Trophoblast cell (in vitro differentiated cells and primary cell): ENCODE data around the gene NRXN3.

ENCODE experiments used
- DNase-seq, 2 donors: peaks; one replicate each; pipeline ENCODE4 v3.0.0-alpha.2; 2016
- H2AFZ ChIP-seq: 2 replicates; pipeline ENCODE4 v1.6.1; 2013; ENCODE audit warnings: low read length, moderate library complexity, mild to moderate bottlenecking; ENCODE audit not compliant: insufficient read depth, poor library complexity
- H2AK5ac ChIP-seq: 2 replicates; pipeline ENCODE4 v1.6.1; 2013; ENCODE audit warnings: mild to moderate bottlenecking, low read length
- H2BK120ac ChIP-seq: 2 replicates; pipeline ENCODE4 v1.6.1; 2013; ENCODE audit warnings: low read length, mild to moderate bottlenecking, moderate library complexity; ENCODE audit not compliant: insufficient read depth, poor library complexity
- H2BK12ac ChIP-seq: 2 replicates; pipeline ENCODE4 v1.6.1; 2013; ENCODE audit warnings: mild to moderate bottlenecking, low read length, moderate library complexity
- H2BK5ac ChIP-seq: 2 replicates; pipeline ENCODE4 v1.6.1; 2013; ENCODE audit warnings: low read length, low read depth, moderate library complexity, mild to moderate bottlenecking; ENCODE audit not compliant: poor library complexity
- H3K14ac ChIP-seq: 2 replicates; pipeline ENCODE4 v1.6.1; 2013; ENCODE audit warnings: mild to moderate bottlenecking, low read length
- H3K18ac ChIP-seq: 2 replicates; pipeline ENCODE4 v1.6.1; 2013; ENCODE audit warnings: mild to moderate bottlenecking, low read length
- H3K23ac ChIP-seq: 2 replicates; pipeline ENCODE4 v1.6.1; 2013; ENCODE audit warnings: low read length
- H3K27ac ChIP-seq: 2 replicates; pipeline ENCODE4 v1.5.1; 2013; ENCODE audit warnings: low read depth, mild to moderate bottlenecking, inconsistent platforms, low read length, moderate library complexity
- H3K27me3 ChIP-seq: 2 replicates; pipeline ENCODE4 v1.6.1; 2013; ENCODE audit warnings: inconsistent platforms, mild to moderate bottlenecking, low read length, moderate library complexity; ENCODE audit not compliant: insufficient read depth
- H3K36me3 ChIP-seq, 2 experiments: 1 replicate in 1 of 2; 2 replicates in 1 of 2; pipeline ENCODE4 v1.6.1; 2013; ENCODE audit warnings: low read length in 2 of 2, mild to moderate bottlenecking in 2 of 2, moderate library complexity in 1 of 2; ENCODE audit not compliant: insufficient read depth in 2 of 2, control insufficient read depth in 1 of 2
- H3K4ac ChIP-seq: 2 replicates; pipeline ENCODE4 v1.6.1; 2013; ENCODE audit warnings: low read depth, mild to moderate bottlenecking, low read length, moderate library complexity
- H3K4me1 ChIP-seq, 2 experiments: 1 replicate in 1 of 2; 2 replicates in 1 of 2; pipeline ENCODE4 v1.6.1; 2013; ENCODE audit warnings: low read length in 2 of 2, mild to moderate bottlenecking in 2 of 2, moderate library complexity in 1 of 2; ENCODE audit not compliant: insufficient read depth in 2 of 2, control insufficient read depth in 1 of 2
- H3K4me2 ChIP-seq: 2 replicates; pipeline ENCODE4 v1.6.1; 2013; ENCODE audit warnings: inconsistent platforms, mild to moderate bottlenecking, low read length, moderate library complexity
- H3K4me3 ChIP-seq: 2 replicates; pipeline ENCODE4 v1.5.1; 2013; ENCODE audit warnings: mild to moderate bottlenecking, low read depth, low read length, inconsistent platforms
- H3K79me1 ChIP-seq: one replicate; pipeline ENCODE4 v1.6.1; 2013; ENCODE audit warnings: low read length
- H3K79me2 ChIP-seq: 2 replicates; pipeline ENCODE4 v1.6.1; 2013; ENCODE audit warnings: low read length, mild to moderate bottlenecking; ENCODE audit not compliant: control insufficient read depth, insufficient read depth, poor library complexity
- H3K9ac ChIP-seq: 2 replicates; pipeline ENCODE4 v1.6.1; 2013; ENCODE audit warnings: mild to moderate bottlenecking, low read length
- H3K9me3 ChIP-seq: 2 replicates; pipeline ENCODE4 v1.6.1; 2013; ENCODE audit warnings: low read depth, mild to moderate bottlenecking, control low read depth, inconsistent platforms, low read length; ENCODE audit not compliant: insufficient read depth
- H4K12ac ChIP-seq: 2 replicates; pipeline ENCODE4 v1.6.1; 2013; ENCODE audit warnings: low read depth, mild to moderate bottlenecking, low read length, moderate library complexity
- H4K8ac ChIP-seq: 2 replicates; pipeline ENCODE4 v1.6.1; 2013; ENCODE audit warnings: low read depth, mild to moderate bottlenecking, low read length, moderate library complexity
- H4K91ac ChIP-seq: one replicate; pipeline ENCODE4 v1.6.1; 2013; ENCODE audit warnings: low read depth, mild to moderate bottlenecking, low read length, moderate library complexity
- WGBS: extraction: QIAGEN DNeasy Blood & Tissue Kit; methylation state at CpG from one replicate; pipeline ENCODE4 v1.1.7; 2013; ENCODE audit warnings: missing lambda C conversion rate; ENCODE audit not compliant: insufficient read length, insufficient coverage; ENCODE audit errors: extremely low coverage; 5-methylcytosine and 5-hydroxymethylcytosine counted together

Gene NRXN3

GRCh38 chr14:79040790-79041189 lies 870.6 kb downstream of the NRXN3 start:
- H4K8ac ChIP-seq = no peak overlapping the region
- peaks cover 0 to 2% of the 10 kb centered on the region in 2 experiments for H3K4me1 ChIP-seq
- no peaks in the 10 kb centered on the region for H3K36me3 ChIP-seq
- H2BK12ac ChIP-seq = no peak overlapping the region
- H3K4me2 ChIP-seq = no peak overlapping the region
- no peak overlapping the region for H2AK5ac ChIP-seq
- H3K27me3 ChIP-seq = no peaks in the 10 kb centered on the region
- H3K79me1 ChIP-seq = no peaks in the 10 kb centered on the region
- no peaks in the 10 kb centered on the region for H3K79me2 ChIP-seq
- H3K27ac ChIP-seq = no peak overlapping the region
- no peak overlapping the region for H3K9ac ChIP-seq
- DNase-seq = peak; percentile 12 to 40
- no CpG with 5 or more reads among the region's 1 CpG for WGBS
- no peak overlapping the region for H4K91ac ChIP-seq
- no peak overlapping the region for H3K4ac ChIP-seq
- H2BK5ac ChIP-seq = no peak overlapping the region
- H3K14ac ChIP-seq = no peak overlapping the region
- no peak overlapping the region for H3K18ac ChIP-seq
- H2AFZ ChIP-seq = no peak overlapping the region
- H3K23ac ChIP-seq = no peak overlapping the region
- no peak overlapping the region for H2BK120ac ChIP-seq
- H3K4me3 ChIP-seq = no peak overlapping the region
- H4K12ac ChIP-seq = no peak overlapping the region
- H3K9me3 ChIP-seq = no peaks in the 10 kb centered on the region

- H3K4me2 ChIP-seq = no peak overlapping the region
- peaks cover 0 to 2% of the 10 kb centered on the region in 2 experiments for H3K4me1 ChIP-seq
- H3K14ac ChIP-seq = no peak overlapping the region
- no peaks in the 10 kb centered on the region for H3K27me3 ChIP-seq
- no peaks in the 10 kb centered on the region for H3K79me2 ChIP-seq
- no peak overlapping the region for H3K23ac ChIP-seq
- H4K8ac ChIP-seq = no peak overlapping the region
- H3K27ac ChIP-seq = no peak overlapping the region
- no peak for DNase-seq
- H3K36me3 ChIP-seq = no peaks in the 10 kb centered on the region
- H2BK12ac ChIP-seq = no peak overlapping the region
- no peak overlapping the region for H4K91ac ChIP-seq
- H2BK5ac ChIP-seq = no peak overlapping the region
- no peak overlapping the region for H3K9ac ChIP-seq
- no peak overlapping the region for H4K12ac ChIP-seq
- H3K18ac ChIP-seq = no peak overlapping the region
- H2BK120ac ChIP-seq = no peak overlapping the region
- no peak overlapping the region for H3K4me3 ChIP-seq
- no peaks in the 10 kb centered on the region for H3K9me3 ChIP-seq
- H3K79me1 ChIP-seq = no peaks in the 10 kb centered on the region
- no CpG with 5 or more reads among the region's 7 CpGs for WGBS
- no peak overlapping the region for H2AK5ac ChIP-seq
- no peak overlapping the region for H3K4ac ChIP-seq
- H2AFZ ChIP-seq = no peak overlapping the region
Observed at GRCh38 chr14:79043194-79043889, 873.2 kb downstream of the NRXN3 start.

- H2AFZ ChIP-seq = no peak overlapping the region
- H3K27ac ChIP-seq = no peak overlapping the region
- H3K4ac ChIP-seq = no peak overlapping the region
- no peak overlapping the region for H2BK5ac ChIP-seq
- H3K23ac ChIP-seq = no peak overlapping the region
- WGBS = no CpG with 5 or more reads among the region's 8 CpGs
- no peak overlapping the region for H4K12ac ChIP-seq
- H3K14ac ChIP-seq = no peak overlapping the region
- no peaks in the 10 kb centered on the region for H3K79me2 ChIP-seq
- H3K36me3 ChIP-seq = no peaks in the 10 kb centered on the region
- H4K91ac ChIP-seq = no peak overlapping the region
- no peaks in the 10 kb centered on the region for H3K27me3 ChIP-seq
- no peak overlapping the region for H2BK12ac ChIP-seq
- no peak overlapping the region for H3K9ac ChIP-seq
- no peak overlapping the region for H3K18ac ChIP-seq
- H3K9me3 ChIP-seq = no peaks in the 10 kb centered on the region
- H3K4me3 ChIP-seq = no peak overlapping the region
- no peak overlapping the region for H2BK120ac ChIP-seq
- H4K8ac ChIP-seq = no peak overlapping the region
- DNase-seq = peak; percentile 91 to 93
- no peak overlapping the region for H2AK5ac ChIP-seq
- no peak overlapping the region for H3K4me2 ChIP-seq
- H3K4me1 ChIP-seq = peaks cover 0 to 2% of the 10 kb centered on the region in 2 experiments
- no peaks in the 10 kb centered on the region for H3K79me1 ChIP-seq
Observed at GRCh38 chr14:79044894-79045624, 874.9 kb downstream of the NRXN3 start.

GRCh38 chr14:79050787-79051727 lies 880.9 kb downstream of the NRXN3 start:
- no CpG with 5 or more reads among the region's 6 CpGs for WGBS
- no peak overlapping the region for H3K4me3 ChIP-seq

More at GRCh38 chr14:79050787-79051727, 880.9 kb downstream of the NRXN3 start:
- Histone ChIP-seq H3K23ac (no peak overlapping the region), H2AFZ (no peak overlapping the region), H3K4me1 (no peaks in the 10 kb centered on the region), H3K27ac (no peak overlapping the region), H3K14ac (no peak overlapping the region), H3K79me1 (no peaks in the 10 kb centered on the region), H3K36me3 (no peaks in the 10 kb centered on the region), H3K9ac (no peak overlapping the region), H4K12ac (no peak overlapping the region), H2AK5ac (no peak overlapping the region), H3K27me3 (no peaks in the 10 kb centered on the region), H3K79me2 (no peaks in the 10 kb centered on the region), H3K9me3 (no peaks in the 10 kb centered on the region), H2BK5ac (no peak overlapping the region), H2BK120ac (no peak overlapping the region), H3K18ac (no peak overlapping the region), H3K4me2 (no peak overlapping the region), H4K91ac (no peak overlapping the region), H2BK12ac (no peak overlapping the region), H4K8ac (no peak overlapping the region), H3K4ac (no peak overlapping the region)
- DNase-seq = no peak
